Astrocyte (in vitro differentiated cells and primary cell): ENCODE data around the gene POLR3G.

Experiments
- CTCF ChIP-seq: IDR thresholded peaks from 2 replicates; pipeline ENCODE4 v1.5.1; 2011; ENCODE audit warnings: low read depth, mild to moderate bottlenecking, inconsistent platforms, low read length, moderate library complexity; ENCODE audit not compliant: insufficient read depth
- EZH2 ChIP-seq: IDR thresholded peaks from 2 replicates; pipeline ENCODE4 v1.6.1; 2012; ENCODE audit warnings: mild to moderate bottlenecking, low read length, inconsistent platforms; ENCODE audit not compliant: insufficient read depth

- TF ChIP-seq EZH2 (no peak), CTCF (no peak)
Observed at GRCh38 chr5:90554358-90555006, 79.8 kb downstream of the POLR3G start.
